ENCODE measurements around the gene PACSIN1. TPM values are rescaled to one million over a fixed set of nuclear protein-coding genes. Genes with fewer than 3 reads are reported as not detected.

Gene PACSIN1
- total RNA-seq, 1 donor from 2014 or later, result not detected

DNA sequence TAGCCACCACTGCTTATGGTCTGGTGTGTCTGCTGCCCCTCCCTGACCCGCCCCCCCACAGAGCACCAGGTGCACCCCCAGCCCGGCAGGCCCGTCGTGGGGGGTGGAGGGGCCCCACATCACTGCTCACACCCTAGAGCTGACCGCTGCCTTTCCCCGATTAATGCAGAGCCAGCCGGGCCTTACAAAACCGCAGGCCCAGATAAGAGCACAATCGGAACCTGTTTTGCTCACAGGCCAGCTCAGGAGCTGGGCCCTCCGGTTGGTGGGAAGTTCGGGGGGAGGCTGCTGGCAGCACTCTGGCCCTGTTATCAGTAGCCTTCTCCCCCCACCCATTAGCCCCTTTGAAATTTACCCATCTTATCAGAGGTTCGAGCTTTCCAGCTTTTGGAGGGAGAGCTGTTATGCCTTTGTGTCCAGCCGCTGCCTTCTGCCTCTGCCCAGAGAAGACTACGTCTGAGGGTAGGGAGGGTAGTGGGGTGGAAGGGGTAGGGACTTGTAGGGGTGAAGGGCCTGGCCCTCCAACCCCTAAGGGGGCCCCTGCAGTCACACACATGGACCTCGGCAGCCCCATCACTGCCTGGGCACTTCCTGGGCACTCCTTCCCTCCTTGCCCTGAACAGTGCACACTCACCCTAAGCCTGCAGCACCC, 97.1 kb downstream of the PACSIN1 start:
- Histone ChIP-seq H3K27me3 (ENCODE audit: low read depth) (peaks cover 5% of the 10 kb centered on the region), H3K36me3 (no peaks in the 10 kb centered on the region), H3K4me1 (no peaks in the 10 kb centered on the region), H3K27ac (no peak overlapping the region), H3K9me3 (no peaks in the 10 kb centered on the region), H3K4me3 (no peak overlapping the region)
- intact Hi-C loops (cut with DNase I), result no loop called here
- DNase-seq (no peak), ATAC-seq (no peak)
- TF ChIP-seq, protein P1, sequence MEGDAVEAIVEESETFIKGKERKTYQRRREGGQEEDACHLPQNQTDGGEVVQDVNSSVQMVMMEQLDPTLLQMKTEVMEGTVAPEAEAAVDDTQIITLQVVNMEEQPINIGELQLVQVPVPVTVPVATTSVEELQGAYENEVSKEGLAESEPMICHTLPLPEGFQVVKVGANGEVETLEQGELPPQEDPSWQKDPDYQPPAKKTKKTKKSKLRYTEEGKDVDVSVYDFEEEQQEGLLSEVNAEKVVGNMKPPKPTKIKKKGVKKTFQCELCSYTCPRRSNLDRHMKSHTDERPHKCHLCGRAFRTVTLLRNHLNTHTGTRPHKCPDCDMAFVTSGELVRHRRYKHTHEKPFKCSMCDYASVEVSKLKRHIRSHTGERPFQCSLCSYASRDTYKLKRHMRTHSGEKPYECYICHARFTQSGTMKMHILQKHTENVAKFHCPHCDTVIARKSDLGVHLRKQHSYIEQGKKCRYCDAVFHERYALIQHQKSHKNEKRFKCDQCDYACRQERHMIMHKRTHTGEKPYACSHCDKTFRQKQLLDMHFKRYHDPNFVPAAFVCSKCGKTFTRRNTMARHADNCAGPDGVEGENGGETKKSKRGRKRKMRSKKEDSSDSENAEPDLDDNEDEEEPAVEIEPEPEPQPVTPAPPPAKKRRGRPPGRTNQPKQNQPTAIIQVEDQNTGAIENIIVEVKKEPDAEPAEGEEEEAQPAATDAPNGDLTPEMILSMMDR (IDR thresholded peaks at IDR 0.05), result no peak

DNA sequence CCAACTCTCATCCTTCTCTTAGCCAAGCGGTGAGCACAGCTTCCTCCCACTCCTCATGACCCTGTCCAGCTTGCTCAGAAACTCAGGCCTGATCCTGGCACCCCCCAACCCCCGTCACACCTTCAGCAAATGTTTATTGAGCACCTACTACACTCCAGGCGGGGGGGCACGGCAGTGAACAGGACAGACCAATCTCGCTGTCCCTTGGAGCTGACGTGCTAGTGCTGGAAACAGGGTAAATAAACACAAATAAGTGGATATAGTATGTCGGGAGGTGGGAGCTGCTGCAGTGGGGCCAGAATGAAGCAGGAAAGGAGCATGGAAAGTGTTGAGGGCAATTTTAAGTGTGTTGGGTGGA, 97.6 kb downstream of the PACSIN1 start:
- Histone ChIP-seq H3K4me1 (no peaks in the 10 kb centered on the region), H3K9me3 (no peaks in the 10 kb centered on the region), H3K27ac (no peak overlapping the region), H3K27me3 (ENCODE audit: low read depth) (peaks cover 10% of the 10 kb centered on the region), H3K36me3 (no peaks in the 10 kb centered on the region), H3K4me3 (no peak overlapping the region)
- TF ChIP-seq, protein P1 (IDR thresholded peaks at IDR 0.05), result no peak
- DNase-seq (no peak), ATAC-seq (no peak)
- intact Hi-C loops (cut with DNase I), result no loop called here

DNA sequence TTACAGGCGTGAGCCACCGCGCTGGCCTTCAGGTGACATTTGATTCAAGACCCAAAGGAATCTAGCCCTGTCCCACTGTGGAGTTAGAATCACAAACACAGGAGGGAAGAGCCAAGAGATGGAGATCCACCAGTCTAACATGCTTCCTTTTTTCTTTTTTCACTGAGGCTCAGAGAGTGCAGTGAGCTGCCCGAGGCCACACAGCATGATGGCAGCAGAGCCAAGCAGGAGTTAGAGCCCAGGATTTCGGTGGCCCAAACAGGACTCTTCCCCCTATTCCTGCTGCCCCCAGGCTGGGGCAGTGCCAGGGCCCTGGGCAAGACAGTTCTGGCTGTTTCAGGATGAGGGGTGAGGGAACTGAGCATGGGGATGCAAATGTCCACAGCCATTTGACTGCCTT, 98.3 kb downstream of the PACSIN1 start:
- intact Hi-C loops (cut with DNase I), result no loop called here
- ATAC-seq (no peak), DNase-seq (no peak)
- TF ChIP-seq, protein P1 (IDR thresholded peaks at IDR 0.05), result no peak
- H3K4me3 ChIP-seq, result no peak overlapping the region
- H3K27me3 ChIP-seq (ENCODE audit: low read depth), result peaks cover 17% of the 10 kb centered on the region
- H3K27ac ChIP-seq, result no peak overlapping the region
- H3K9me3 ChIP-seq, result no peaks in the 10 kb centered on the region
- H3K4me1 ChIP-seq, result no peaks in the 10 kb centered on the region
- no peaks in the 10 kb centered on the region for H3K36me3 ChIP-seq

DNA sequence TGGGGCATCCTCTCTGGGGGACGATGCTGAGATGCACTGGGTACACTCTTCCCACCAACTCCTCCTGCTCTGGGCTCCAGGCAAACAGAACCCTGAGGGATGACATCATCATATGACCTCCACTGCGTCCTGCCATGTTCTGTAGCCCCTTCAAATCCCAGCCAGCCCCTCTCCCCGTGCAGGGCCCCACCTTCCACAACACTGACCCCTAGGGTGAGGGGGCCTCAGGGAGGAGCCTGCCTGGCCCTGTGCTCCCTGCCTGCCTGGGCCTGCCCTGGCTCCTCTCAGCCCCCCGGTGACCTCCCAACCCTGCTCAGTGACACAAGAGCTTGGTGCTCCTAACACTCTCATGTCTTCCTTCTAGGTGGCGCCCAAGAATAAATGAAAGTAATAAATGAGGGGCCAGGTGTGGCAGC, 99.9 kb downstream of the PACSIN1 start:
- H3K9me3 ChIP-seq, result no peaks in the 10 kb centered on the region
- no peak for ATAC-seq
- peaks cover 31% of the 10 kb centered on the region for H3K27me3 ChIP-seq (ENCODE audit: low read depth)
- TF ChIP-seq, protein P1 (IDR thresholded peaks at IDR 0.05), result no peak
- no peak for DNase-seq
- no peaks in the 10 kb centered on the region for H3K4me1 ChIP-seq
- H3K4me3 ChIP-seq, result no peak overlapping the region
- no peaks in the 10 kb centered on the region for H3K36me3 ChIP-seq
- intact Hi-C loops (cut with DNase I), result no loop called here
- H3K27ac ChIP-seq, result no peak overlapping the region

DNA sequence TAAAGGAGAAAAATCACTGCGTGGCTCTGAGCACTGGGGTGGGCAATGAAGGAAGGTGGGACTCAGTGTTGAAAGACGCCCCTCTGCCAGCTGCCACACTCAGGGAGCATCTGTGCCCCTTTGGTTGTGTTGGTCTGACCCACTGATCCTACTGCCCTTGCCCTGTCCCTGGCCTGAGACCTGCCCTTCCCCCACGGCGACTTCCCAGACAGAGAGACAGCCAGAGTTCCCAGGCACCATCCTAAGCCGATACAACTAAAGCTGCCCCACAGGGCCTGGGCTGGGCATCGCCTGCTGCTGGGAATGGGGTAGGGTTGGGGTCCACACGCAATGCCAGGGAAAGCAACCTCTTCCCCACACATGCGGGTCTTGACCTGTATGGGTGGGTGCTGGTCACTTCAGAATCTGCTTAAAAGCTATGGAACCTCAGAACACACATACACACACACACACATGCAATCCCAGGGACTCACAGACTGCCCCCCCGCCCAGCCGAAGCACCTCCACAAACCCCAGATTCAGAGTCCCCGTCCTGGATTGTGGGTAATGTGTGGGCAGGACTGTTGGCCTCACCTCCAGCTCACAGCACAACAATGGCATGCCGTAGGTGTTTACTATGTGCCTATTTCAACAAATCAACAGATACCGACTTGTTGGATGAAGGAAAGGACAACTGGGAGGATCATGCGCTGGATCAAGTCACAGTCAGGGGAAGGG, 101.1 kb downstream of the PACSIN1 start:
- H3K9me3 ChIP-seq, result no peaks in the 10 kb centered on the region
- no peak for DNase-seq
- intact Hi-C loops (cut with DNase I), result no loop called here
- no peak overlapping the region for H3K27ac ChIP-seq
- peaks cover 32% of the 10 kb centered on the region for H3K27me3 ChIP-seq (ENCODE audit: low read depth)
- no peaks in the 10 kb centered on the region for H3K36me3 ChIP-seq
- H3K4me3 ChIP-seq, result no peak overlapping the region
- H3K4me1 ChIP-seq, result no peaks in the 10 kb centered on the region
- TF ChIP-seq, protein P1 (IDR thresholded peaks at IDR 0.05), result no peak
- no peak for ATAC-seq

Measured in lower lobe of right lung (tissue), 2 donors.